Measurements from ENCODE around the gene UNG. TPM values are rescaled to one million over a fixed set of nuclear protein-coding genes. Genes with fewer than 3 reads are reported as not detected.
A peak's percentile ranks its signal among the peaks of the same experiment; 100 is the strongest.

The UNG gene
- total RNA-seq, 1 donor from 2014 or later: 48.2 TPM

DNA sequence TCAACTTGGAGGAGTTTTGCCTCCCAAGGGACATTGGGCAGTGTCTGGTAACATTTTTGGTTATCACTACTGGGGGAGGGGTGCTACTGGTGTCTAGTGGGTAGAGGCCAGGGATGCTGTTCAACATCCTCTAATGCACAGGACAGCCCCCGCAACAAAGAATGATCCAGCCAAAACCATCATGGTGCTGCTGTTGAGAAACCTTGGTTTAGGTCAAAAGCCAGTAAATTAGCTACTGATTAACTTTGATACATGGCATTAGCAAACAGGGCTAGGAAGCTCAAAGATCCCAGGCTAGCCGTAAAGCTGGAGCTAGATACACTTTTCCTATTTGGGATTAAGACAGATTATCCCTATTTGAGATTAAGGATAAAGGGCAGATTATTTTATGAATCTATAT, 13.0 kb upstream of the UNG start:
- TF ChIP-seq, protein P1, sequence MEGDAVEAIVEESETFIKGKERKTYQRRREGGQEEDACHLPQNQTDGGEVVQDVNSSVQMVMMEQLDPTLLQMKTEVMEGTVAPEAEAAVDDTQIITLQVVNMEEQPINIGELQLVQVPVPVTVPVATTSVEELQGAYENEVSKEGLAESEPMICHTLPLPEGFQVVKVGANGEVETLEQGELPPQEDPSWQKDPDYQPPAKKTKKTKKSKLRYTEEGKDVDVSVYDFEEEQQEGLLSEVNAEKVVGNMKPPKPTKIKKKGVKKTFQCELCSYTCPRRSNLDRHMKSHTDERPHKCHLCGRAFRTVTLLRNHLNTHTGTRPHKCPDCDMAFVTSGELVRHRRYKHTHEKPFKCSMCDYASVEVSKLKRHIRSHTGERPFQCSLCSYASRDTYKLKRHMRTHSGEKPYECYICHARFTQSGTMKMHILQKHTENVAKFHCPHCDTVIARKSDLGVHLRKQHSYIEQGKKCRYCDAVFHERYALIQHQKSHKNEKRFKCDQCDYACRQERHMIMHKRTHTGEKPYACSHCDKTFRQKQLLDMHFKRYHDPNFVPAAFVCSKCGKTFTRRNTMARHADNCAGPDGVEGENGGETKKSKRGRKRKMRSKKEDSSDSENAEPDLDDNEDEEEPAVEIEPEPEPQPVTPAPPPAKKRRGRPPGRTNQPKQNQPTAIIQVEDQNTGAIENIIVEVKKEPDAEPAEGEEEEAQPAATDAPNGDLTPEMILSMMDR (IDR thresholded peaks at IDR 0.05; ENCODE audit: unreplicated experiment): no peak
- H3K36me3 Mint-ChIP-seq: peaks cover 29% of the 10 kb centered on the region
- no peaks in the 10 kb centered on the region for H3K27me3 Mint-ChIP-seq (ENCODE audit: low read depth)
- DNase-seq (ENCODE audit: low spot score in 2 of 2, unreplicated experiment in 2 of 2): no peak
- H3K4me3 Mint-ChIP-seq: no peak overlapping the region
- no peaks in the 10 kb centered on the region for H3K9me3 Mint-ChIP-seq
- no peak overlapping the region for H3K27ac Mint-ChIP-seq
- no peaks in the 10 kb centered on the region for H3K4me1 Mint-ChIP-seq

DNA sequence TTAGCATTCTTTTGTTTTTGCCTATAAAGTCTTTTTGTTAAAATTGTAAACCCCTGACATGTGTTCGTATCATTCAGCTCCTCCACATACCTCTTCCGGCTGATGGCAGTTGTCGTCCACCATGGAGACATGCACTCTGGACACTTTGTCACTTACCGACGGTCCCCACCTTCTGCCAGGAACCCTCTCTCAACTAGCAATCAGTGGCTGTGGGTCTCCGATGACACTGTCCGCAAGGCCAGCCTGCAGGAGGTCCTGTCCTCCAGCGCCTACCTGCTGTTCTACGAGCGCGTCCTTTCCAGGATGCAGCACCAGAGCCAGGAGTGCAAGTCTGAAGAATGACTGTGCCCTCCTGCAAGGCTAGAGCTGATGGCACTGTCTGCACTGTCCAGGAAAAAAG, 11.8 kb upstream of the UNG start:
- Mint-ChIP-seq H3K27me3 (ENCODE audit: low read depth) (no peaks in the 10 kb centered on the region), H3K4me1 (peaks cover under 1% of the 10 kb centered on the region), H3K4me3 (no peak overlapping the region), H3K9me3 (no peaks in the 10 kb centered on the region), H3K36me3 (peaks cover 20% of the 10 kb centered on the region), H3K27ac (no peak overlapping the region)
- DNase-seq (ENCODE audit: low spot score in 2 of 2, unreplicated experiment in 2 of 2): no peak
- TF ChIP-seq, protein P1 (IDR thresholded peaks at IDR 0.05; ENCODE audit: unreplicated experiment): no peak

DNA sequence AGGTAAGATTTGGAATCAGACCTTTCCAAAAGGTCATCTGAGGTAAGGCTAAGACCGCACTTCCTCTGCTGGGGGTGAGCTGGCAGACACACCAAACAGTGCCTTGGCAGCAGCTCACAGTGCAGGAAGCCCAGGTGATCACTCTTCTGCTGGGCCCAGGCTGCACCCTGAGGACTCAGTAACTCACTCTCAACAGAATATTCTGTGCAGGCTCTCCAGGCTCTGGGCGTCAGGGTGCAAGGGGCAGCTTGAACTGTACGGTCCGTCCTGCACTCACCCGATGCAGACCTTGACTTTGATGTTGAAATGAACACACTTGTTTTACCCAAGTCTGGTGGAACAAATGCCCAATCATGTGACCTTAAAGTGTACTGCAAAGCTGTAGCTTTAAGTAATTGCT, 10.1 kb upstream of the UNG start:
- H3K4me3 Mint-ChIP-seq: no peak overlapping the region
- DNase-seq (ENCODE audit: low spot score in 2 of 2, unreplicated experiment in 2 of 2): no peak
- peaks cover 16% of the 10 kb centered on the region for H3K36me3 Mint-ChIP-seq
- no peaks in the 10 kb centered on the region for H3K27me3 Mint-ChIP-seq (ENCODE audit: low read depth)
- H3K9me3 Mint-ChIP-seq: no peaks in the 10 kb centered on the region
- no peak overlapping the region for H3K27ac Mint-ChIP-seq
- TF ChIP-seq, protein P1 (IDR thresholded peaks at IDR 0.05; ENCODE audit: unreplicated experiment): no peak
- peaks cover 13% of the 10 kb centered on the region for H3K4me1 Mint-ChIP-seq

DNA sequence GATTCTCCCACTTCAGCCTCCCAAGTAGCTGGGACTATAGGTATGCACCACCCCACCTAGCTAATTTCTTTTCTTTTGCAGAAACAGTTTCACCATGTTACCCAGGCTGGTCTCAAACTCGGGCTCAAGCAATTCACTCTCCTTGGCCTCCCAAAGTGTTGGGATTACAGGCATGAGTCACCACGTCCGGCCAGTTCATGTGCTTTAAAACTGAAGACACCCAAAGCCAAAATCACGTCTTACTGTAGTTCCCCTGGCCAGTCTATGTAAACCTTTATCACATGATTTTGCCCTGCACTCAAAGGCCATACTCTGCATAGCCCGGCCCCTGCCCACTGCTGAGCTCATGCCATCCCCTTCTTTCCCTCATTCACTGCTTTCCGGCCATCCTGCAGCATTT, 8.6 kb upstream of the UNG start:
- Mint-ChIP-seq H3K4me1 (peaks cover 26% of the 10 kb centered on the region), H3K36me3 (peaks cover 8% of the 10 kb centered on the region), H3K4me3 (no peak overlapping the region), H3K9me3 (no peaks in the 10 kb centered on the region), H3K27ac (no peak overlapping the region), H3K27me3 (ENCODE audit: low read depth) (no peaks in the 10 kb centered on the region)
- DNase-seq (ENCODE audit: low spot score in 2 of 2, unreplicated experiment in 2 of 2): no peak
- TF ChIP-seq, protein P1 (IDR thresholded peaks at IDR 0.05; ENCODE audit: unreplicated experiment): no peak

DNA sequence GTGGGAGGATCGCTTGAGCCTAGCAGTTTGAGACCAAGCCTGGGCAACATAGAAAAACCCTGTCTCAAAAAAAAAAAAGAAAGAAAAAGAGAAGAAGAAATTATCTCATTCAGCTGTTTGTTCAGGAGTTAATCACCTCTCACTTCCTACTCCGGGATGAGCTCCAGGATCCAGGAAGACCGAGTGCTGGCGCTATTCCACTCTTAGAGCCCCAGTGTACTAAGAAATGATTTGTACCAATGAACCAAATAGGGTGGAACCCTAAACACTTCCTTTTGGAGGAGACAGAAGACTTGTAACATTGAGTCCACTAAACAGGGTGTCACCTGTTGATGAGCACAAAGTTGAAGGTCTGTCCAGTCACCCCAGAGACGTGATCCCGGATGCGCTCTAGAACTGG, 7.7 kb upstream of the UNG start:
- Mint-ChIP-seq H3K27ac (no peak overlapping the region), H3K4me1 (peaks cover 26% of the 10 kb centered on the region), H3K27me3 (ENCODE audit: low read depth) (no peaks in the 10 kb centered on the region), H3K9me3 (no peaks in the 10 kb centered on the region), H3K36me3 (peaks cover 8% of the 10 kb centered on the region), H3K4me3 (no peak overlapping the region)
- TF ChIP-seq, protein P1 (IDR thresholded peaks at IDR 0.05; ENCODE audit: unreplicated experiment): no peak
- DNase-seq (ENCODE audit: low spot score in 2 of 2, unreplicated experiment in 2 of 2): no peak

DNA sequence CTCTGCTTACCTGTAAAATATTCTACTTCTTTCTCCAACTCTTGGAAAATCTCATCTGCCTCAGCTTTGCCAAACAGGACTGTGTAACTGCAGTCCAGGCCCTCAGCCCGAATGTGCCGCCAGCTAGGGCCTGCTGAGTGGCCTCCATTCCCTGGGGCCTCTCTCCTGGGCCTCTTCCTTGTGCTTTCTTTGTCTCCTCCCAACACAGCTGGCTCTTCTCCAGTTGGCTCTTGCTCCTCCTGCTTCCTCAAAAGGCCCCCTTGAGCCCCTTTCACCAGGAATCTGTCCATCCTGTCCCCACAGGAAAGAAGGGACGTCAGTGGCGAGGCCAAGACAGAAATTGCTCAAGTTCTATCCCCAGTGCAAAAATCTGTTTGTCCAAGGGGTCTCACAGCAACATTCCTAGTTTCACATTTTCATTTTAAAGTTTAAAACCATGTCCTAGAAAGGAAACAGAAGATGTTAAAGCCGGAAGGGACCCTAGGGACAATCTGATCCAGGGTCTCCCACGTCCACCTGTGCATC, 4.8 kb upstream of the UNG start:
- peaks cover 5% of the 10 kb centered on the region for H3K36me3 Mint-ChIP-seq
- H3K27me3 Mint-ChIP-seq (ENCODE audit: low read depth): no peaks in the 10 kb centered on the region
- no peak for DNase-seq (ENCODE audit: low spot score in 2 of 2, unreplicated experiment in 2 of 2)
- TF ChIP-seq, protein P1 (IDR thresholded peaks at IDR 0.05; ENCODE audit: unreplicated experiment): no peak
- H3K9me3 Mint-ChIP-seq: no peaks in the 10 kb centered on the region
- peak overlapping the region; percentile 87 for H3K27ac Mint-ChIP-seq
- peak overlapping the region; percentile 78 for H3K4me3 Mint-ChIP-seq
- H3K4me1 Mint-ChIP-seq: peaks cover 26% of the 10 kb centered on the region

Measured in mesothelial cell of epicardium (in vitro differentiated cells).